Heart right ventricle (tissue), 16 donors: ENCODE results near the gene GIPC2. TPM values are rescaled to one million over a fixed set of nuclear protein-coding genes. Genes with fewer than 3 reads are reported as not detected.

Experiments used
- ATAC-seq, 8 donors: fragments of 200-7000 bp; cut with Tn5 transposase; one replicate each; pipeline ENCODE4 v1.9.1; 2020; ENCODE audit warnings: mild to moderate bottlenecking in 8 of 8, moderate library complexity in 8 of 8, moderate number of reproducible peaks in 1 of 8
- DNase-seq, 2 donors: peaks; one replicate each; pipeline ENCODE4 v3.0.0-alpha.2; 2020
- H3K27ac ChIP-seq, 10 donors: fragments of 200-600 bp; sonication (generic) in 2 of 10; one replicate each; pipeline versions ENCODE4 v1.5.0 to v1.8.0; 2020 to 2022; ENCODE audit warnings: mild to moderate bottlenecking in 3 of 10
- H3K27me3 ChIP-seq, 7 donors: fragments of 200-600 bp; one replicate each; pipeline ENCODE4 v1.8.0; 2021 to 2022; ENCODE audit warnings: mild to moderate bottlenecking in 2 of 7
- H3K36me3 ChIP-seq, 9 donors: fragments of 200-600 bp; sonication (generic) in 1 of 9; one replicate each; pipeline versions ENCODE4 v1.5.0 to v1.8.0; 2020 to 2022; ENCODE audit warnings: mild to moderate bottlenecking in 2 of 9
- H3K4me1 ChIP-seq, 9 donors: fragments of 200-600 bp; sonication (generic) in 1 of 9; one replicate each; pipeline versions ENCODE4 v1.5.0 to v1.8.0; 2020 to 2022; ENCODE audit warnings: mild to moderate bottlenecking in 4 of 9
- H3K4me3 ChIP-seq, 10 donors: fragments of 200-600 bp; sonication (generic) in 2 of 10; one replicate each; pipeline versions ENCODE4 v1.5.0 to v1.8.0; 2020 to 2022; ENCODE audit warnings: mild to moderate bottlenecking in 7 of 10, moderate library complexity in 2 of 10
- H3K9me3 ChIP-seq, 11 donors: fragments of 200-600 bp in 10 of 11; sonication (generic) in 2 of 11; one replicate each; pipeline versions ENCODE4 v1.5.0 to v1.8.0; 2013 to 2022; ENCODE audit warnings: mild to moderate bottlenecking in 2 of 11, control low read depth in 1 of 11, moderate library complexity in 1 of 11
- WGBS, 2 donors: extraction: QIAGEN DNeasy Blood & Tissue Kit; methylation state at CpG; one replicate each; pipeline ENCODE4 v1.1.7; 2013; ENCODE audit warnings: inconsistent platforms in 1 of 2; 5-methylcytosine and 5-hydroxymethylcytosine counted together
- intact Hi-C, 10 donors: fragments of 100-400 bp; cut with DNase I; formaldehyde crosslinking; loops; one replicate each; pipeline versions ENCODE4 v1.11.1 to v1.14.2; 2022
- polyA plus RNA-seq, 2 donors: library from polyadenylated mRNA; stranded (reverse); fragments of 200-250 nt; gene quantifications; one replicate each; pipeline ENCODE4 v1.2.3, GENCODE V29; 2013
- total RNA-seq, 10 donors: library from RNA; stranded (reverse); fragmentation: NEBNext Ultra II Directional in 3 of 10; extraction: Animal tissue kit (Norgen Biotek cat#: 25700) in 3 of 10; gene quantifications; one replicate each; pipeline versions ENCODE4 v1.2.1 to v1.2.4, GENCODE V29; 2021 to 2023
- TF ChIP-seq, protein P1 (sequence below), 9 donors: fragments of 200-600 bp; sonication (generic) in 2 of 9; IDR thresholded peaks; one replicate each; pipeline versions ENCODE4 v1.5.0 to v1.8.0; 2021 to 2022; ENCODE audit warnings: antibody characterized with exemption in 9 of 9, mild to moderate bottlenecking in 5 of 9, moderate library complexity in 1 of 9
- donor health status: Arrhythmogenic right ventricular cardiomyopathy.
- donor health status: ischemic (EF 13 %, LVEDD 7.1; RV severe dilation, severe dysfunction).
- donor health status: healthy with polysubstance abuse.
- donor health status: DM: no; HTN: yes; CAD: no.
- donor health status: DM: no; HTN: no; CAD: no.
- donor health status: ischemic (EF 25% LVEDD 6.9; RV normal size, moderate dysfunction).
- donor health status: ischemic (EF 25% LVEDD 5.7; RV mildly dilated, moderate dysfunction).
- donor health status: healthy.
- donor health status: DM: yes; HTN: yes; CAD: no.
- donor health status: Ischemic cardiomyopathy.
- donor health status: ischemic (EF 35%, LVEDD 5.7; RV mildly dilated, moderate dysfunction).
- donor health status: nonischemic (EF 11% LVEDD 7.7; RV severe dilation, severe dysfunction).
- donor health status: DM: yes; HTN: yes; CAD: no.
- donor health status: PGD.
- donor health status: ischemic (EF 29% LVEDD 5.4; RV normal size, mild dysfunction).
- donor health status: nonischemic (EF 23%, LVEDD 6.1; RV moderate dilation, normal function).

The GIPC2 gene
- total and polyA plus RNA-seq, 12 donors = 1.3 to 7.4 (median 3.2) TPM

- TF ChIP-seq, protein P1, sequence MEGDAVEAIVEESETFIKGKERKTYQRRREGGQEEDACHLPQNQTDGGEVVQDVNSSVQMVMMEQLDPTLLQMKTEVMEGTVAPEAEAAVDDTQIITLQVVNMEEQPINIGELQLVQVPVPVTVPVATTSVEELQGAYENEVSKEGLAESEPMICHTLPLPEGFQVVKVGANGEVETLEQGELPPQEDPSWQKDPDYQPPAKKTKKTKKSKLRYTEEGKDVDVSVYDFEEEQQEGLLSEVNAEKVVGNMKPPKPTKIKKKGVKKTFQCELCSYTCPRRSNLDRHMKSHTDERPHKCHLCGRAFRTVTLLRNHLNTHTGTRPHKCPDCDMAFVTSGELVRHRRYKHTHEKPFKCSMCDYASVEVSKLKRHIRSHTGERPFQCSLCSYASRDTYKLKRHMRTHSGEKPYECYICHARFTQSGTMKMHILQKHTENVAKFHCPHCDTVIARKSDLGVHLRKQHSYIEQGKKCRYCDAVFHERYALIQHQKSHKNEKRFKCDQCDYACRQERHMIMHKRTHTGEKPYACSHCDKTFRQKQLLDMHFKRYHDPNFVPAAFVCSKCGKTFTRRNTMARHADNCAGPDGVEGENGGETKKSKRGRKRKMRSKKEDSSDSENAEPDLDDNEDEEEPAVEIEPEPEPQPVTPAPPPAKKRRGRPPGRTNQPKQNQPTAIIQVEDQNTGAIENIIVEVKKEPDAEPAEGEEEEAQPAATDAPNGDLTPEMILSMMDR (IDR thresholded peaks at IDR 0.05) = no peak
- ATAC-seq = peak in 2 of 8 donors; percentile 26 to 38
- Histone ChIP-seq H3K27ac (peak overlapping the region in 8 of 10 donors; percentile 2 to 74 (median 46)), H3K27me3 (no peaks in the 10 kb centered on the region), H3K4me1 (peaks cover 2 to 51% (median 18%) of the 10 kb centered on the region in 9 donors), H3K4me3 (no peak overlapping the region), H3K36me3 (no peaks in the 10 kb centered on the region), H3K9me3 (no peaks in the 10 kb centered on the region)
- intact Hi-C loops = loop anchor here in 1 of 10 donors (5.0 kb wide), 1 partner anchor 49 kb away; no protein-coding TSS in a partner anchor
- no peak for DNase-seq
- 88 to 100% methylated on average over 2 of the region's 2 CpGs for WGBS, 2 donors
Measured at GRCh38 chr1:78053498-78053897, 7.7 kb downstream of the GIPC2 start.

DNA sequence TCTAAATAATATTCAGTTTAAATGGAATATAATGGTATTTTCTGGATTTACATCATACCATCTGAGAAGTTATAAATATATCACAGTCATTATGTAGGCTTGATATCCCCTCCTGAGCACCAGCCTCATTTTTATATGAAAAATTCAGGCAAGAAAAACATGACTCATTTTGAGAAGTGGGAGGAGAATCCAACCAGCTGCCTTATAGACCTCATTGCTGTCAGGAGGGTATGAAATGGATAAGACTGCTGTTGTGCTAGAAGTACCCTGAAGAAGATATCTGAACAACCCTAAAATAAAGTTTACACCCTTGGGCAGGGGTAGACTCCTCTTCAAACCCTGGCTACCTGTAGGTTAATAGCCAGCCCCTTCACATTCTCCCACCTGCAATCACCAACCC lies 8.8 kb downstream of the GIPC2 start:
- intact Hi-C loops = loop anchor here in 1 of 10 donors (5.0 kb wide), 1 partner anchor 48 kb away; no protein-coding TSS in a partner anchor
- no peaks in the 10 kb centered on the region for H3K9me3 ChIP-seq
- TF ChIP-seq, protein P1 (IDR thresholded peaks at IDR 0.05) = no peak

DNA sequence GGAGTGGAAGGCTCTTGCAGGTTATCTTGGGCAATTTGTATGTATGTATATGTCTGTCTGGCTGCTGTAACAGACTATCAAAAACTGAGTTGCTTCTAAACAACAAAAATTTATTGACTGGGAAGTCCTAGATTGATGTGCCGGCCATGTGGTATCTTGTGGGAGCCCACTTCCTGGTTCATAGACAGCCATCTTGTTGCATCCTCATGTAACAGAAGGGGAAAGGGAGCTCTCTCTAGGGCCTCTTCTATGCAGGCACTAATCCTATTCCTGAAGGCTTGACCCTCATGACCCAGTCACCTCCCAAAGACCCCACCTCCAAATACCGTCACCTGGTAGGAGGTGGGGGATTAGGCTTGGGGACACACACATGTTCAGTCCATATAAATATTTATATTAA lies 9.2 kb downstream of the GIPC2 start:
- ATAC-seq = no peak
- intact Hi-C loops = loop anchor here in 1 of 10 donors (5.0 kb wide), 1 partner anchor 47 kb away; no protein-coding TSS in a partner anchor
- 47 to 98% methylated on average over 2 of the region's 2 CpGs for WGBS, 2 donors

More for the DNA sequence above, 8.8 kb downstream of the GIPC2 start:
- Histone ChIP-seq H3K27ac (peak overlapping the region in 1 of 10 donors; percentile 63), H3K36me3 (no peaks in the 10 kb centered on the region), H3K27me3 (no peaks in the 10 kb centered on the region), H3K4me3 (no peak overlapping the region), H3K4me1 (peaks cover 2 to 41% (median 18%) of the 10 kb centered on the region in 9 donors)
- ATAC-seq (no peak), DNase-seq (no peak)

GRCh38 chr1:78055565-78056132 lies 9.9 kb downstream of the GIPC2 start:
- whole genome bisulfite sequencing, 2 donors = 12 to 22% methylated on average over 3 of the region's 3 CpGs
- Histone ChIP-seq H3K36me3 (no peaks in the 10 kb centered on the region), H3K27me3 (no peaks in the 10 kb centered on the region), H3K4me1 (peaks cover 2 to 40% (median 18%) of the 10 kb centered on the region in 9 donors), H3K9me3 (no peaks in the 10 kb centered on the region), H3K4me3 (peak overlapping the region in 3 of 10 donors; percentile 6 to 14 (median 8)), H3K27ac (peak overlapping the region in 6 of 10 donors; percentile 1 to 66 (median 48))
- ATAC-seq (peak in 7 of 8 donors; percentile 21 to 54 (median 32)), DNase-seq (no peak)
- intact Hi-C loops = no loop called here
- TF ChIP-seq, protein P1 (IDR thresholded peaks at IDR 0.05) = no peak

More for the DNA sequence above, 9.2 kb downstream of the GIPC2 start:
- H3K27ac ChIP-seq = peak overlapping the region in 4 of 10 donors; percentile 42 to 66 (median 57)
- H3K4me1 ChIP-seq = peaks cover 2 to 40% (median 18%) of the 10 kb centered on the region in 9 donors
- H3K4me3 ChIP-seq = no peak overlapping the region
- H3K36me3 ChIP-seq = no peaks in the 10 kb centered on the region
- no peak for DNase-seq
- TF ChIP-seq, protein P1 (IDR thresholded peaks at IDR 0.05) = no peak
- no peaks in the 10 kb centered on the region for H3K27me3 ChIP-seq
- no peaks in the 10 kb centered on the region for H3K9me3 ChIP-seq
